B cell (primary cell): Measurements from ENCODE around the gene KCNK2. TPM values are rescaled to one million over a fixed set of nuclear protein-coding genes. Genes with fewer than 3 reads are reported as not detected.

ENCODE experiments used
- ATAC-seq: fragments of 200-7000 bp; cut with Tn5 transposase; one replicate; pipeline ENCODE4 v1.10.0; 2021; ENCODE audit warnings: low read depth, mild to moderate bottlenecking, moderate number of reproducible peaks, moderate library complexity
- CTCF ChIA-PET: fragments of 350-600 bp; sonication (Branson Sonifier 250); formaldehyde crosslinking; loops from one replicate; lab custom pipeline; 2021; ENCODE audit warnings: antibody characterized with exemption, inconsistent platforms; lab: Charles Lee
- POLR2A ChIA-PET: fragments of 350-600 bp; sonication (Branson Sonifier 250); formaldehyde crosslinking; loops from one replicate; lab custom pipeline; 2021; ENCODE audit warnings: antibody characterized with exemption; lab: Charles Lee
- DNase-seq: peaks from one replicate; pipeline ENCODE4 v3.0.0; 2013
- H2AFZ ChIP-seq: 2 replicates; pipeline ENCODE4 v1.6.1; 2012; ENCODE audit warnings: mild to moderate bottlenecking, low read depth, low read length; ENCODE audit not compliant: insufficient read depth, poor library complexity, severe bottlenecking
- H3K27ac ChIP-seq, 2 donors: 1 replicate in 1 of 2; 2 replicates in 1 of 2; pipeline ENCODE4 v1.5.1; 2012 to 2013; ENCODE audit warnings: low read length in 2 of 2, mild to moderate bottlenecking in 2 of 2, moderate library complexity in 1 of 2
- H3K27me3 ChIP-seq, 4 experiments: fragments of 200-600 bp in 1 of 4; sonication (generic) in 1 of 4; replicated peaks in 1 of 4; 1 replicate in 2 of 4; 2 replicates in 2 of 4; pipeline versions ENCODE4 v1.6.1 to v1.7.0; 2013 to 2016; ENCODE audit warnings: low read length in 3 of 4, mild to moderate bottlenecking in 2 of 4, mixed read lengths in 1 of 4, moderate library complexity in 1 of 4; ENCODE audit not compliant: insufficient read depth in 4 of 4, control insufficient read depth in 3 of 4; ENCODE audit errors: control extremely low read depth in 1 of 4
- H3K36me3 ChIP-seq, 2 experiments: replicated peaks in 1 of 2; 1 replicate in 1 of 2; 2 replicates in 1 of 2; pipeline versions ENCODE4 v1.6.1 to v1.7.1; 2013; ENCODE audit warnings: low read length in 1 of 2; ENCODE audit not compliant: insufficient read depth in 2 of 2, control insufficient read depth in 1 of 2; ENCODE audit errors: control extremely low read depth in 1 of 2, extremely low read depth in 1 of 2
- H3K4me1 ChIP-seq, 2 donors: fragments of 200-600 bp in 1 of 2; sonication (generic) in 1 of 2; 1 replicate in 1 of 2; 2 replicates in 1 of 2; pipeline versions ENCODE4 v1.5.1 to v1.6.1; 2013 to 2017; ENCODE audit warnings: low read length in 2 of 2; ENCODE audit not compliant: control insufficient read depth in 2 of 2, insufficient read depth in 2 of 2
- H3K4me2 ChIP-seq: replicated peaks from 2 replicates; pipeline ENCODE3; 2012; ENCODE audit warnings: mild to moderate bottlenecking, low read depth, low read length; ENCODE audit not compliant: poor library complexity, severe bottlenecking
- H3K4me3 ChIP-seq, 5 experiments: fragments of 200-600 bp in 1 of 5; sonication (generic) in 1 of 5; 1 replicate in 3 of 5; 2 replicates in 2 of 5; pipeline versions ENCODE4 v1.5.1 to v1.7.0; 2011 to 2016; ENCODE audit warnings: low read length in 4 of 5, mild to moderate bottlenecking in 4 of 5, low read depth in 2 of 5, control low read depth in 1 of 5, moderate library complexity in 1 of 5; ENCODE audit not compliant: insufficient read depth in 1 of 5; ENCODE audit errors: control extremely low read depth in 1 of 5, extremely low read depth in 1 of 5
- H3K79me2 ChIP-seq: fragments of 200-600 bp; sonication (generic); one replicate; pipeline ENCODE4 v1.6.0; 2016; ENCODE audit warnings: low read length; ENCODE audit not compliant: control insufficient read depth, insufficient read depth
- H3K9ac ChIP-seq: fragments of 200-600 bp; sonication (generic); 2 replicates; pipeline ENCODE4 v1.6.1; 2017; ENCODE audit warnings: mild to moderate bottlenecking, low read length, moderate library complexity
- H3K9me3 ChIP-seq, 3 donors: one replicate each; pipeline versions ENCODE4 v1.6.1 to v1.7.1; 2013; ENCODE audit warnings: low read length in 2 of 3; ENCODE audit not compliant: control insufficient read depth in 2 of 3, insufficient read depth in 1 of 3; ENCODE audit errors: control extremely low read depth in 1 of 3
- H4K20me1 ChIP-seq: 2 replicates; pipeline ENCODE4 v1.6.0; 2012; ENCODE audit warnings: mild to moderate bottlenecking, low read length; ENCODE audit not compliant: insufficient read depth, control insufficient read depth, poor library complexity, severe bottlenecking
- H3K27ac Mint-ChIP-seq: one replicate; pipeline ENCODE4 v1.8.0; 2021; ENCODE audit warnings: mixed read lengths
- H3K27me3 Mint-ChIP-seq: one replicate; pipeline ENCODE4 v1.8.0; 2021; ENCODE audit warnings: mixed read lengths
- H3K4me1 Mint-ChIP-seq: one replicate; pipeline ENCODE4 v1.8.0; 2021; ENCODE audit warnings: mixed read lengths
- H3K4me3 Mint-ChIP-seq: one replicate; pipeline ENCODE4 v1.8.0; 2021; ENCODE audit warnings: mixed read lengths
- H3K9me3 Mint-ChIP-seq: one replicate; pipeline ENCODE4 v1.8.0; 2022; ENCODE audit warnings: mixed read lengths; ENCODE audit not compliant: insufficient read depth
- EZH2 ChIP-seq: IDR thresholded peaks from 2 replicates; pipeline ENCODE4 v1.6.1; 2012; ENCODE audit warnings: borderline replicate concordance, low read depth, mild to moderate bottlenecking, moderate library complexity, low read length; ENCODE audit not compliant: insufficient read depth, poor library complexity, severe bottlenecking
- whole genome bisulfite sequencing: methylation state at CpG from one replicate; pipeline ENCODE4 v1.1.5; 2013; ENCODE audit warnings: missing lambda C conversion rate; ENCODE audit not compliant: insufficient coverage; 5-methylcytosine and 5-hydroxymethylcytosine counted together
- intact Hi-C: fragments of 100-400 bp; cut with micrococcal nuclease; formaldehyde crosslinking; loops from one replicate; pipeline ENCODE4 v1.10.0; 2022
- polyA plus RNA-seq: library from polyadenylated mRNA; depleted of rRNA; stranded (reverse); fragments of >200 nt; gene quantifications from 2 replicates; pipeline ENCODE4 v1.2.3, GENCODE V29; 2012
- total RNA-seq, 2 donors: library from RNA; stranded (reverse); fragments of 120-200 nt in 1 of 2; gene quantifications; 1 replicate in 1 of 2; 2 replicates in 1 of 2; pipeline versions ENCODE4 v1.2.3 to v1.2.4, GENCODE V29; 2013 to 2022
- TF ChIP-seq, protein P1 (sequence below): fragments of 200-600 bp; IDR thresholded peaks from one replicate; pipeline ENCODE4 v1.8.0; 2022; ENCODE audit warnings: antibody characterized with exemption, mild to moderate bottlenecking

The KCNK2 gene
- total and polyA plus RNA-seq, 2 donors (not counting 1 experiment from before 2014, with no cell fraction given), result not detected

GRCh38 chr1:215166886-215167285 lies 84.3 kb downstream of the KCNK2 start:
- H3K4me1 ChIP-seq, result no peaks in the 10 kb centered on the region
- Mint-ChIP-seq H3K4me3 (no peak overlapping the region), H3K27ac (no peak overlapping the region), H3K4me1 (no peaks in the 10 kb centered on the region), H3K27me3 (no peaks in the 10 kb centered on the region), H3K9me3 (peaks cover 1% of the 10 kb centered on the region)
- no peak overlapping the region for H3K27ac ChIP-seq
- H3K36me3 ChIP-seq, result no peaks in the 10 kb centered on the region
- CTCF ChIA-PET, result no interaction called here
- no peaks in the 10 kb centered on the region for H3K27me3 ChIP-seq
- no peak overlapping the region for H2AFZ ChIP-seq
- H3K4me3 ChIP-seq, result no peak overlapping the region
- POLR2A ChIA-PET, result no interaction called here
- H3K9me3 ChIP-seq, result no peaks in the 10 kb centered on the region
- WGBS, result 100% methylated on average over 1 of the region's 3 CpGs
- no peak for TF ChIP-seq EZH2
- TF ChIP-seq, protein P1, sequence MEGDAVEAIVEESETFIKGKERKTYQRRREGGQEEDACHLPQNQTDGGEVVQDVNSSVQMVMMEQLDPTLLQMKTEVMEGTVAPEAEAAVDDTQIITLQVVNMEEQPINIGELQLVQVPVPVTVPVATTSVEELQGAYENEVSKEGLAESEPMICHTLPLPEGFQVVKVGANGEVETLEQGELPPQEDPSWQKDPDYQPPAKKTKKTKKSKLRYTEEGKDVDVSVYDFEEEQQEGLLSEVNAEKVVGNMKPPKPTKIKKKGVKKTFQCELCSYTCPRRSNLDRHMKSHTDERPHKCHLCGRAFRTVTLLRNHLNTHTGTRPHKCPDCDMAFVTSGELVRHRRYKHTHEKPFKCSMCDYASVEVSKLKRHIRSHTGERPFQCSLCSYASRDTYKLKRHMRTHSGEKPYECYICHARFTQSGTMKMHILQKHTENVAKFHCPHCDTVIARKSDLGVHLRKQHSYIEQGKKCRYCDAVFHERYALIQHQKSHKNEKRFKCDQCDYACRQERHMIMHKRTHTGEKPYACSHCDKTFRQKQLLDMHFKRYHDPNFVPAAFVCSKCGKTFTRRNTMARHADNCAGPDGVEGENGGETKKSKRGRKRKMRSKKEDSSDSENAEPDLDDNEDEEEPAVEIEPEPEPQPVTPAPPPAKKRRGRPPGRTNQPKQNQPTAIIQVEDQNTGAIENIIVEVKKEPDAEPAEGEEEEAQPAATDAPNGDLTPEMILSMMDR, result no peak
- H4K20me1 ChIP-seq, result no peaks in the 10 kb centered on the region
- no peak for DNase-seq
- intact Hi-C loops, result no loop called here
- no peaks in the 10 kb centered on the region for H3K79me2 ChIP-seq
- no peak for ATAC-seq
- no peak overlapping the region for H3K9ac ChIP-seq
- H3K4me2 ChIP-seq, result no peak overlapping the region

GRCh38 chr1:215181518-215181917 lies 99.0 kb downstream of the KCNK2 start:
- POLR2A ChIA-PET, result no interaction called here

More at GRCh38 chr1:215181518-215181917, 99.0 kb downstream of the KCNK2 start:
- Histone ChIP-seq H4K20me1 (no peaks in the 10 kb centered on the region), H3K79me2 (no peaks in the 10 kb centered on the region), H3K9ac (no peak overlapping the region), H2AFZ (no peak overlapping the region), H3K4me2 (no peak overlapping the region), H3K9me3 (peaks cover 1 to 13% (median 3%) of the 10 kb centered on the region in 3 donors), H3K27ac (no peak overlapping the region), H3K27me3 (no peaks in the 10 kb centered on the region), H3K36me3 (no peaks in the 10 kb centered on the region), H3K4me1 (no peaks in the 10 kb centered on the region), H3K4me3 (no peak overlapping the region)
- no peak for TF ChIP-seq EZH2
- TF ChIP-seq, protein P1, result no peak
- Mint-ChIP-seq H3K4me3 (no peak overlapping the region), H3K4me1 (no peaks in the 10 kb centered on the region), H3K9me3 (peaks cover 2% of the 10 kb centered on the region), H3K27ac (no peak overlapping the region), H3K27me3 (no peaks in the 10 kb centered on the region)
- CTCF ChIA-PET, result no interaction called here
- WGBS, result 64% methylated on average over 2 of the region's 3 CpGs
- intact Hi-C loops, result no loop called here
- DNase-seq (no peak), ATAC-seq (no peak)
